HepG2 (cell line): ENCODE data around the gene ZDHHC18. TPM values are rescaled to one million over a fixed set of nuclear protein-coding genes. Genes with fewer than 3 reads are reported as not detected.

ENCODE experiments used
- MBD4 ChIP-seq: IDR thresholded peaks from 2 replicates; pipeline ENCODE4 v1.6.1; 2012; ENCODE audit warnings: low read length, inconsistent platforms, borderline replicate concordance
- ONECUT2 ChIP-seq: sonication (generic); formaldehyde crosslinking; IDR thresholded peaks from 2 replicates; pipeline ENCODE4 v1.4.0; 2020; ENCODE audit warnings: missing genetic modification reagents
- PLRG1 ChIP-seq: fragments of 450-650 bp; conservative IDR thresholded peaks from 2 replicates; pipeline ENCODE4 v1.6.1; 2016
- PRDM4 ChIP-seq: sonication (generic); formaldehyde crosslinking; IDR thresholded peaks from 2 replicates; pipeline ENCODE4 v1.9.0; 2021; ENCODE audit warnings: missing genetic modification reagents, borderline replicate concordance
- REST ChIP-seq, 2 experiments: IDR thresholded peaks; 2 replicates each; pipeline ENCODE4 v1.6.1; 2011 to 2012; ENCODE audit warnings: low read length in 2 of 2, borderline replicate concordance in 1 of 2, low read depth in 1 of 2, mild to moderate bottlenecking in 1 of 2, moderate library complexity in 1 of 2
- SAP130 ChIP-seq: IDR thresholded peaks from 2 replicates; pipeline ENCODE4 v1.6.1; 2016; ENCODE audit warnings: low read depth
- ZBTB38 ChIP-seq: sonication (generic); formaldehyde crosslinking; IDR thresholded peaks from 2 replicates; pipeline ENCODE4 v1.5.1; 2020; ENCODE audit warnings: mild to moderate bottlenecking, missing genetic modification reagents
- ZNF253 ChIP-seq: sonication (generic); formaldehyde crosslinking; IDR thresholded peaks from 2 replicates; pipeline ENCODE4 v1.8.0; 2022; ENCODE audit warnings: mild to moderate bottlenecking, missing genetic modification reagents, borderline replicate concordance
- ZNF333 ChIP-seq: sonication (generic); formaldehyde crosslinking; IDR thresholded peaks from 2 replicates; pipeline ENCODE4 v1.4.0; 2020; ENCODE audit warnings: mild to moderate bottlenecking, missing genetic modification reagents, borderline replicate concordance
- ZNF337 ChIP-seq: sonication (generic); formaldehyde crosslinking; IDR thresholded peaks from 2 replicates; pipeline ENCODE4 v1.5.1; 2020; ENCODE audit warnings: missing genetic modification reagents, low read depth, mild to moderate bottlenecking, borderline replicate concordance
- ZNF556 ChIP-seq: sonication (generic); formaldehyde crosslinking; IDR thresholded peaks from 2 replicates; pipeline ENCODE4 v1.4.0; 2020; ENCODE audit warnings: mild to moderate bottlenecking, missing genetic modification reagents, borderline replicate concordance
- polyA plus RNA-seq, 8 experiments: library from polyadenylated mRNA; depleted of rRNA in 3 of 8; stranded (reverse) in 7 of 8; unstranded in 1 of 8; fragments of >200 nt; fragmentation: Illumina TruSeq in 4 of 8; extraction: Trizol in 4 of 8; gene quantifications; 2 replicates each; pipeline versions ENCODE4 v1.2.1 to v1.2.3, GENCODE V29; 2011 to 2016; ENCODE audit warnings: low read depth in 4 of 8, missing spikeins in 1 of 8, mixed read lengths in 1 of 8; ENCODE audit not compliant: insufficient read depth in 1 of 8
- total RNA-seq, 5 experiments: library from RNA; depleted of rRNA; stranded (reverse); fragments of >200 nt; fragmentation: Illumina TruSeq; extraction: Trizol; gene quantifications; 2 replicates each; pipeline ENCODE4 v1.2.3, GENCODE V29; 2016; ENCODE audit warnings: low read depth in 1 of 5
- TF ChIP-seq, protein P1 (sequence below): sonication (generic); formaldehyde crosslinking; IDR thresholded peaks from 2 replicates; pipeline ENCODE4 v1.9.0; 2022; ENCODE audit warnings: low read depth, missing genetic modification reagents
- TF ChIP-seq, protein P2 (sequence below): sonication (generic); formaldehyde crosslinking; conservative IDR thresholded peaks from 2 replicates; pipeline ENCODE4 v1.4.0; 2020; ENCODE audit warnings: missing genetic modification reagents
- TF ChIP-seq, protein P3 (sequence below): sonication (generic); formaldehyde crosslinking; IDR thresholded peaks from 2 replicates; pipeline ENCODE4 v1.5.0; 2020; ENCODE audit warnings: missing genetic modification reagents, mild to moderate bottlenecking, borderline replicate concordance
- TF ChIP-seq, protein P4 (sequence below): sonication (generic); formaldehyde crosslinking; IDR thresholded peaks from 2 replicates; pipeline ENCODE4 v1.8.0; 2022; ENCODE audit warnings: low read depth, missing genetic modification reagents

Gene ZDHHC18
- total and polyA plus RNA-seq, 2 of the 13 experiments (the other 11 are each of a cell fraction or from before 2014, with no cell fraction given) = 13.2 to 35.3 TPM

GRCh38 chr1:26788836-26789611 lies 37.5 kb upstream of the ZDHHC18 start (continued):
- no peak for TF ChIP-seq PRDM4 (CRISPR knock-in tag)
- TF ChIP-seq, protein P1, sequence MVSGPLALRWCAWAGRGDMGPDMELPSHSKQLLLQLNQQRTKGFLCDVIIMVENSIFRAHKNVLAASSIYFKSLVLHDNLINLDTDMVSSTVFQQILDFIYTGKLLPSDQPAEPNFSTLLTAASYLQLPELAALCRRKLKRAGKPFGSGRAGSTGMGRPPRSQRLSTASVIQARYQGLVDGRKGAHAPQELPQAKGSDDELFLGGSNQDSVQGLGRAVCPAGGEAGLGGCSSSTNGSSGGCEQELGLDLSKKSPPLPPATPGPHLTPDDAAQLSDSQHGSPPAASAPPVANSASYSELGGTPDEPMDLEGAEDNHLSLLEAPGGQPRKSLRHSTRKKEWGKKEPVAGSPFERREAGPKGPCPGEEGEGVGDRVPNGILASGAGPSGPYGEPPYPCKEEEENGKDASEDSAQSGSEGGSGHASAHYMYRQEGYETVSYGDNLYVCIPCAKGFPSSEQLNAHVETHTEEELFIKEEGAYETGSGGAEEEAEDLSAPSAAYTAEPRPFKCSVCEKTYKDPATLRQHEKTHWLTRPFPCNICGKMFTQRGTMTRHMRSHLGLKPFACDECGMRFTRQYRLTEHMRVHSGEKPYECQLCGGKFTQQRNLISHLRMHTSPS (CRISPR knock-in tag) = no peak
- no peak for TF ChIP-seq ZNF556 (CRISPR knock-in tag)
- no peak for TF ChIP-seq ZBTB38 (CRISPR knock-in tag)
- TF ChIP-seq, protein P2, sequence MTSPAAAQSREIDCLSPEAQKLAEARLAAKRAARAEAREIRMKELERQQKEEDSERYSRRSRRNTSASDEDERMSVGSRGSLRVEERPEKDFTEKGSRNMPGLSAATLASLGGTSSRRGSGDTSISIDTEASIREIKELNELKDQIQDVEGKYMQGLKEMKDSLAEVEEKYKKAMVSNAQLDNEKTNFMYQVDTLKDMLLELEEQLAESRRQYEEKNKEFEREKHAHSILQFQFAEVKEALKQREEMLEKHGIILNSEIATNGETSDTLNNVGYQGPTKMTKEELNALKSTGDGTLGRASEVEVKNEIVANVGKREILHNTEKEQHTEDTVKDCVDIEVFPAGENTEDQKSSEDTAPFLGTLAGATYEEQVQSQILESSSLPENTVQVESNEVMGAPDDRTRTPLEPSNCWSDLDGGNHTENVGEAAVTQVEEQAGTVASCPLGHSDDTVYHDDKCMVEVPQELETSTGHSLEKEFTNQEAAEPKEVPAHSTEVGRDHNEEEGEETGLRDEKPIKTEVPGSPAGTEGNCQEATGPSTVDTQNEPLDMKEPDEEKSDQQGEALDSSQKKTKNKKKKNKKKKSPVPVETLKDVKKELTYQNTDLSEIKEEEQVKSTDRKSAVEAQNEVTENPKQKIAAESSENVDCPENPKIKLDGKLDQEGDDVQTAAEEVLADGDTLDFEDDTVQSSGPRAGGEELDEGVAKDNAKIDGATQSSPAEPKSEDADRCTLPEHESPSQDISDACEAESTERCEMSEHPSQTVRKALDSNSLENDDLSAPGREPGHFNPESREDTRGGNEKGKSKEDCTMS = no peak
- no peak for TF ChIP-seq ZNF253
- TF ChIP-seq REST (IDR thresholded peaks at IDR 0.05; ENCODE audit: borderline replicate concordance in 1 of 2, low read depth in 1 of 2, low read length in 2 of 2) = no peak
- TF ChIP-seq, protein P3, sequence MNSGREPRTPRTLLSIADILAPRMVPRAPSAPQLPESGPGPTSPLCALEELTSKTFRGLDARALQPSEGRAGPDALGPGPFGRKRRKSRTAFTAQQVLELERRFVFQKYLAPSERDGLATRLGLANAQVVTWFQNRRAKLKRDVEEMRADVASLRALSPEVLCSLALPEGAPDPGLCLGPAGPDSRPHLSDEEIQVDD = no peak
- peak; percentile 68 for TF ChIP-seq SAP130 (CRISPR knock-in tag)
- no peak for TF ChIP-seq MBD4
- TF ChIP-seq, protein P4, sequence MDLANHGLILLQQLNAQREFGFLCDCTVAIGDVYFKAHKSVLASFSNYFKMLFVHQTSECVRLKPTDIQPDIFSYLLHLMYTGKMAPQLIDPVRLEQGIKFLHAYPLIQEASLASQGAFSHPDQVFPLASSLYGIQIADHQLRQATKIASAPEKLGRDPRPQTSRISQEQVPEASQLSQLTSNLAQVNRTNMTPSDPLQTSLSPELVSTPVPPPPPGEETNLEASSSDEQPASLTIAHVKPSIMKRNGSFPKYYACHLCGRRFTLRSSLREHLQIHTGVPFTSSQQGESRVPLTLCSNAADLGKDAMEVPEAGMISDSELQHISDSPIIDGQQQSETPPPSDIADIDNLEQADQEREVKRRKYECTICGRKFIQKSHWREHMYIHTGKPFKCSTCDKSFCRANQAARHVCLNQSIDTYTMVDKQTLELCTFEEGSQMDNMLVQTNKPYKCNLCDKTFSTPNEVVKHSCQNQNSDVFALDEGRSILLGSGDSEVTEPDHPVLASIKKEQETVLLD (CRISPR knock-in tag) = no peak
- no peak for TF ChIP-seq ZNF337 (CRISPR knock-in tag)
- TF ChIP-seq ZNF333 (CRISPR knock-in tag) = no peak
- TF ChIP-seq ONECUT2 = no peak
- TF ChIP-seq PLRG1 = no peak
